HL-60 (cell line): Measurements from ENCODE around the gene PTPRC.
A peak's percentile ranks its signal among the peaks of the same experiment; 100 is the strongest.
"Not testable (repeated sequence)": the region's sequence is repeated elsewhere in the genome, so short reads cannot be mapped to it uniquely, and the experiment has no call there.

ENCODE experiments used
- DNase-seq, 2 experiments: peaks; one replicate each; pipeline ENCODE4 v3.0.0-alpha.2; 2010 to 2020; ENCODE audit warnings: low read depth in 1 of 2, low spot score in 1 of 2
- H3K27ac ChIP-seq: fragments of 250-450 bp; sonication (Bioruptor Pico); replicated peaks from 2 replicates; pipeline ENCODE4 v1.5.1; 2020; ENCODE audit warnings: mild to moderate bottlenecking, moderate library complexity
- H3K27me3 ChIP-seq: fragments of 250-450 bp; sonication (Bioruptor Pico); 2 replicates; pipeline ENCODE4 v1.5.1; 2021; ENCODE audit warnings: mild to moderate bottlenecking, moderate library complexity; ENCODE audit not compliant: insufficient read depth, poor library complexity, severe bottlenecking
- H3K4me3 ChIP-seq: replicated peaks from 2 replicates; pipeline ENCODE4 v1.5.1; 2011; ENCODE audit warnings: mild to moderate bottlenecking, control low read depth, low read length; ENCODE audit not compliant: insufficient read depth
- CTCF ChIP-seq: IDR thresholded peaks from one replicate; pipeline ENCODE4 v1.5.1; 2011; ENCODE audit warnings: low read length, control low read depth, inconsistent platforms; ENCODE audit not compliant: insufficient read depth
- GABPA ChIP-seq: IDR thresholded peaks from 2 replicates; pipeline ENCODE4 v1.6.1; 2012; ENCODE audit warnings: low read depth
- POLR2AphosphoS5 ChIP-seq: IDR thresholded peaks from 2 replicates; pipeline ENCODE4 v1.6.1; 2012; ENCODE audit warnings: low read depth
- REST ChIP-seq: IDR thresholded peaks from 2 replicates; pipeline ENCODE4 v1.6.1; 2012; ENCODE audit warnings: low read depth; ENCODE audit not compliant: insufficient replicate concordance
- SPI1 ChIP-seq: IDR thresholded peaks from 2 replicates; pipeline ENCODE4 v1.6.1; 2012; ENCODE audit warnings: low read depth, mild to moderate bottlenecking, borderline replicate concordance

PTPRC gene

GRCh38 chr1:198597690-198598430 is 41.0 kb upstream of the PTPRC start:
- TF ChIP-seq GABPA, result no peak
- TF ChIP-seq SPI1, result peak; percentile 58
- H3K4me3 ChIP-seq, result no peak overlapping the region
- no peaks in the 10 kb centered on the region for H3K27me3 ChIP-seq
- peak in 1 of 2 experiments; percentile 38 for DNase-seq
- H3K27ac ChIP-seq, result no peak overlapping the region

- no peaks in the 10 kb centered on the region for H3K27me3 ChIP-seq
- no peak for TF ChIP-seq REST
- no peak for TF ChIP-seq POLR2AphosphoS5
- TF ChIP-seq SPI1, result peak; percentile 52
- TF ChIP-seq CTCF, result no peak
- DNase-seq, result no peak
- no peak overlapping the region for H3K4me3 ChIP-seq
- no peak overlapping the region for H3K27ac ChIP-seq
Measured at GRCh38 chr1:198598796-198599321, 40.0 kb upstream of the PTPRC start.

GRCh38 chr1:198599749-198600148 is 39.1 kb upstream of the PTPRC start:
- no peak for DNase-seq
- TF ChIP-seq REST (no peak), POLR2AphosphoS5 (no peak), SPI1 (no peak), GABPA (no peak), CTCF (no peak)
- Histone ChIP-seq H3K27ac (no peak overlapping the region), H3K4me3 (no peak overlapping the region), H3K27me3 (no peaks in the 10 kb centered on the region)

- H3K27me3 ChIP-seq, result no peaks in the 10 kb centered on the region
- no peak overlapping the region for H3K4me3 ChIP-seq
- H3K27ac ChIP-seq, result no peak overlapping the region
- no peak for TF ChIP-seq POLR2AphosphoS5
- DNase-seq, result no peak
Measured at GRCh38 chr1:198600906-198601305, 37.9 kb upstream of the PTPRC start.

GRCh38 chr1:198601310-198601709 is 37.5 kb upstream of the PTPRC start:
- not testable (repeated sequence) for DNase-seq, H3K27me3 ChIP-seq, H3K4me3 ChIP-seq, H3K27ac ChIP-seq
